GM12878 (cell line): ENCODE results near the gene LENEP. TPM values are rescaled to one million over a fixed set of nuclear protein-coding genes. Genes with fewer than 3 reads are reported as not detected.

Experiments used
- ATAC-seq: fragments of 200-7000 bp; cut with Tn5 transposase; 3 replicates; pipeline ENCODE4 v1.9.1; 2020; ENCODE audit warnings: mild to moderate bottlenecking, moderate library complexity
- BruUV-seq: library from RNA; stranded (reverse); fragments of 400-500 nt; replicated peaks from 2 replicates; lab custom pipeline; 2021; lab: Mats Ljungman, UMichigan
- CTCF ChIA-PET: fragments of 300-600 bp; sonication (Branson Sonifier 250); formaldehyde crosslinking; extraction: SDS; loops from one replicate; lab custom pipeline; 2021; ENCODE audit warnings: inconsistent platforms; lab: Yijun Ruan, JAX
- POLR2A ChIA-PET: fragments of 350-600 bp; formaldehyde crosslinking; extraction: SDS; loops from one replicate; lab custom pipeline; 2021; ENCODE audit warnings: inconsistent platforms; lab: Charles Lee
- RAD21 ChIA-PET: fragments of 300-600 bp; sonication (Branson Sonifier 250); formaldehyde crosslinking; loops from one replicate; lab custom pipeline; 2023; ENCODE audit warnings: antibody characterized with exemption; ENCODE audit not compliant: unreplicated experiment; lab: Charles Lee
- SMC1A ChIA-PET: fragments of 300-600 bp; sonication (Branson Sonifier 250); formaldehyde crosslinking; loops from one replicate; lab custom pipeline; 2023; ENCODE audit not compliant: unreplicated experiment, uncharacterized antibody; lab: Charles Lee
- DNase-seq: peaks from one replicate; pipeline ENCODE4 v3.0.0-alpha.2; 2011; ENCODE audit warnings: low read depth, low spot score
- FAIRE-seq: peaks from 3 replicates; lab custom pipeline; 2011; peaks lifted over from hg19 to GRCh38; lab: Jason Lieb, UNC
- H2AFZ ChIP-seq: 2 replicates; pipeline ENCODE4 v1.6.0; 2011; ENCODE audit warnings: low read depth, low read length, control low read depth; ENCODE audit not compliant: control insufficient read depth
- H3K27ac ChIP-seq: 2 replicates; pipeline ENCODE4 v1.5.1; 2011; ENCODE audit warnings: control low read depth; ENCODE audit not compliant: control insufficient read depth, insufficient read depth
- H3K27me3 ChIP-seq, 2 experiments: replicated peaks in 1 of 2; 2 replicates each; pipeline versions ENCODE4 v1.6.0 to v1.6.1; 2011; ENCODE audit warnings: low read length in 1 of 2; ENCODE audit not compliant: control insufficient read depth in 2 of 2, insufficient read depth in 2 of 2
- H3K36me3 ChIP-seq, 2 experiments: 2 replicates each; pipeline ENCODE4 v1.5.1; 2011; ENCODE audit warnings: low read length in 1 of 2; ENCODE audit not compliant: control insufficient read depth in 2 of 2, insufficient read depth in 2 of 2
- H3K4me1 ChIP-seq: 2 replicates; pipeline ENCODE4 v1.6.1; 2011; ENCODE audit warnings: mild to moderate bottlenecking, low read length, moderate library complexity, mixed read lengths; ENCODE audit not compliant: control insufficient read depth, insufficient read depth
- H3K4me2 ChIP-seq: 2 replicates; pipeline ENCODE4 v1.6.0; 2011; ENCODE audit warnings: control low read depth; ENCODE audit not compliant: control insufficient read depth, insufficient read depth
- H3K4me3 ChIP-seq: fragments of 200-600 bp; sonication (generic); 2 replicates; pipeline ENCODE4 v1.5.1; 2016
- H3K79me2 ChIP-seq: 2 replicates; pipeline ENCODE4 v1.6.0; 2011; ENCODE audit warnings: low read length; ENCODE audit not compliant: control insufficient read depth, insufficient read depth
- H3K9ac ChIP-seq: 2 replicates; pipeline ENCODE4 v1.8.0; 2011; ENCODE audit warnings: low read length, control low read depth, mixed read lengths; ENCODE audit not compliant: control insufficient read depth, insufficient read depth
- H3K9me3 ChIP-seq: replicated peaks from 3 replicates; pipeline ENCODE4 v1.5.1; 2011; ENCODE audit warnings: mild to moderate bottlenecking, low read length; ENCODE audit not compliant: control insufficient read depth, insufficient read depth
- H4K20me1 ChIP-seq: 2 replicates; pipeline ENCODE4 v1.6.0; 2011; ENCODE audit not compliant: control insufficient read depth, insufficient read depth
- ATF7 ChIP-seq: fragments of 450-650 bp; IDR thresholded peaks from 2 replicates; pipeline ENCODE4 v1.6.1; 2016; ENCODE audit warnings: low read depth, mild to moderate bottlenecking
- DPF2 ChIP-seq: fragments of 450-650 bp; IDR thresholded peaks from 2 replicates; pipeline ENCODE4 v1.6.1; 2017; ENCODE audit warnings: mild to moderate bottlenecking
- EGR1 ChIP-seq, 2 experiments: IDR thresholded peaks; 1 replicate in 1 of 2; 2 replicates in 1 of 2; pipeline ENCODE4 v1.6.1; 2011 to 2012; ENCODE audit warnings: low read depth in 2 of 2, low read length in 2 of 2, borderline replicate concordance in 1 of 2, mild to moderate bottlenecking in 1 of 2, moderate library complexity in 1 of 2
- GATAD2B ChIP-seq: fragments of 450-650 bp; conservative IDR thresholded peaks from 2 replicates; pipeline ENCODE4 v1.6.1; 2017; ENCODE audit warnings: low read depth, mild to moderate bottlenecking, moderate library complexity
- HCFC1 ChIP-seq: fragments of 150-350 bp; IDR thresholded peaks from 2 replicates; pipeline ENCODE4 v1.6.1; 2014; ENCODE audit warnings: low read length
- RCOR1 ChIP-seq: conservative IDR thresholded peaks from 2 replicates; pipeline ENCODE4 v1.6.1; 2012; ENCODE audit warnings: low read depth, low read length, improper control_type of control experiment
- REST ChIP-seq: IDR thresholded peaks from 2 replicates; pipeline ENCODE4 v1.6.1; 2012; ENCODE audit warnings: mild to moderate bottlenecking, low read depth, low read length
- SMC3 ChIP-seq: IDR thresholded peaks from 2 replicates; pipeline ENCODE4 v1.6.1; 2011; ENCODE audit warnings: low read length, improper control_type of control experiment, borderline replicate concordance
- STAT3 ChIP-seq: IDR thresholded peaks from 2 replicates; pipeline ENCODE4 v1.6.1; 2011; ENCODE audit warnings: low read depth, low read length, improper control_type of control experiment
- ZBED1 ChIP-seq: IDR thresholded peaks from 2 replicates; pipeline ENCODE4 v1.6.1; 2016; ENCODE audit warnings: borderline replicate concordance
- ZNF217 ChIP-seq: fragments of 450-650 bp; IDR thresholded peaks from 2 replicates; pipeline ENCODE4 v1.6.1; 2017; ENCODE audit warnings: antibody characterized with exemption, mild to moderate bottlenecking
- WGBS: methylation state at CpG from one replicate; pipeline ENCODE4 v1.1.6; 2016; ENCODE audit warnings: low lambda C conversion rate; ENCODE audit not compliant: insufficient replicate concordance, insufficient coverage; ENCODE audit errors: missing lambda C conversion rate; 5-methylcytosine and 5-hydroxymethylcytosine counted together
- in situ Hi-C: fragments of 300-500 bp; cut with MboI; formaldehyde crosslinking; loops from 9 replicates; pipeline ENCODE4 v1.14.3; 2018; ENCODE audit warnings: mixed read lengths
- intact Hi-C: fragments of 100-400 bp; cut with micrococcal nuclease; formaldehyde crosslinking; loops from one replicate; pipeline ENCODE4 v1.14.2; 2022; ENCODE audit not compliant: unreplicated experiment
- polyA plus RNA-seq, 11 experiments: library from polyadenylated mRNA; depleted of rRNA in 4 of 11; unstranded in 6 of 11; stranded (reverse) in 5 of 11; fragments of >200 nt; fragmentation: Nextera tagmentation in 4 of 11; fragmentation: Illumina TruSeq in 1 of 11; extraction: Ambion mirVana in 4 of 11; extraction: Trizol in 1 of 11; gene quantifications; 1 replicate in 1 of 11; 2 replicates in 10 of 11; pipeline versions ENCODE4 v1.2.1 to v1.2.3, GENCODE V29; 2011 to 2016; ENCODE audit warnings: inconsistent platforms in 2 of 11, missing spikeins in 2 of 11, low read depth in 1 of 11
- total RNA-seq, 4 experiments: library from RNA; depleted of rRNA in 3 of 4; stranded (reverse); fragments of >200 nt in 3 of 4; fragmentation: Illumina TruSeq in 1 of 4; extraction: Trizol in 1 of 4; gene quantifications; 2 replicates each; pipeline versions ENCODE4 v1.2.1 to v1.2.3, GENCODE V29; 2013 to 2021
- TF ChIP-seq, protein P1 (sequence below): fragments of 150-350 bp; IDR thresholded peaks from 2 replicates; pipeline ENCODE4 v1.6.1; 2014; ENCODE audit warnings: mild to moderate bottlenecking, low read depth, low read length

Gene LENEP
- total and polyA plus RNA-seq, 10 of the 15 experiments (the other 5 are each of a cell fraction or from before 2014, with no cell fraction given): 0.27 to 1.1 (median 0.64) TPM; not detected in 7

- SMC1A ChIA-PET: no interaction called here
- H3K27ac ChIP-seq: no peak overlapping the region
- H3K79me2 ChIP-seq: no peaks in the 10 kb centered on the region
- H3K4me2 ChIP-seq: no peak overlapping the region
- ATAC-seq: no peak
- in situ Hi-C loops (no loop called here), intact Hi-C loops (no loop called here)
- RAD21 ChIA-PET: no interaction called here
- H3K9ac ChIP-seq: no peak overlapping the region
- FAIRE-seq: no peak
- H2AFZ ChIP-seq: no peak overlapping the region
- POLR2A ChIA-PET: no interaction called here
- no peaks in the 10 kb centered on the region for H3K36me3 ChIP-seq
- no peak overlapping the region for H3K4me3 ChIP-seq
- H3K4me1 ChIP-seq: no peaks in the 10 kb centered on the region
- BruUV-seq: no TSS peak
- DNase-seq: no peak
- no peaks in the 10 kb centered on the region for H3K9me3 ChIP-seq
- TF ChIP-seq STAT3 (no peak), ZBED1 (no peak), RCOR1 (no peak), DPF2 (no peak), ZNF217 (no peak)
- TF ChIP-seq, protein P1, sequence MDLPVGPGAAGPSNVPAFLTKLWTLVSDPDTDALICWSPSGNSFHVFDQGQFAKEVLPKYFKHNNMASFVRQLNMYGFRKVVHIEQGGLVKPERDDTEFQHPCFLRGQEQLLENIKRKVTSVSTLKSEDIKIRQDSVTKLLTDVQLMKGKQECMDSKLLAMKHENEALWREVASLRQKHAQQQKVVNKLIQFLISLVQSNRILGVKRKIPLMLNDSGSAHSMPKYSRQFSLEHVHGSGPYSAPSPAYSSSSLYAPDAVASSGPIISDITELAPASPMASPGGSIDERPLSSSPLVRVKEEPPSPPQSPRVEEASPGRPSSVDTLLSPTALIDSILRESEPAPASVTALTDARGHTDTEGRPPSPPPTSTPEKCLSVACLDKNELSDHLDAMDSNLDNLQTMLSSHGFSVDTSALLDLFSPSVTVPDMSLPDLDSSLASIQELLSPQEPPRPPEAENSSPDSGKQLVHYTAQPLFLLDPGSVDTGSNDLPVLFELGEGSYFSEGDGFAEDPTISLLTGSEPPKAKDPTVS: no peak
- no peaks in the 10 kb centered on the region; a peak in 1 of 4 replicates for H3K27me3 ChIP-seq
- CTCF ChIA-PET: interaction anchor here (0.8 kb wide), 1 partner anchor 19 kb away, joined by 4 read pairs; no protein-coding TSS in a partner anchor
- WGBS: 60% methylated on average over 9 of the region's 9 CpGs
- no peaks in the 10 kb centered on the region for H4K20me1 ChIP-seq
These were observed 30.9 kb downstream of the LENEP start for GRCh38 chr1:155024315-155024714.

- no peak overlapping the region for H3K4me2 ChIP-seq
- DNase-seq (no peak), FAIRE-seq (no peak), ATAC-seq (no peak)
- no peaks in the 10 kb centered on the region for H3K4me1 ChIP-seq
- H3K79me2 ChIP-seq: no peaks in the 10 kb centered on the region
- in situ Hi-C loops: no loop called here
- H3K9ac ChIP-seq: no peak overlapping the region
- SMC1A ChIA-PET: no interaction called here
- no peaks in the 10 kb centered on the region for H3K9me3 ChIP-seq
- POLR2A ChIA-PET: no interaction called here
- CTCF ChIA-PET: interaction anchor here (0.5 to 1.0 kb wide), 2 partner anchors 9 to 669 kb away, joined by 3 read pairs; no protein-coding TSS in a partner anchor
- H2AFZ ChIP-seq: no peak overlapping the region
- no peaks in the 10 kb centered on the region; a peak in 1 of 4 replicates for H3K27me3 ChIP-seq
- H3K36me3 ChIP-seq: no peaks in the 10 kb centered on the region
- H4K20me1 ChIP-seq: no peaks in the 10 kb centered on the region
- BruUV-seq: no TSS peak
- 29% methylated on average over 9 of the region's 9 CpGs for WGBS
- no peak overlapping the region for H3K4me3 ChIP-seq
- TF ChIP-seq HCFC1 (no peak), EGR1 (IDR thresholded peaks at IDR 0.05; ENCODE audit: borderline replicate concordance in 1 of 2, low read depth in 2 of 2, low read length in 2 of 2) (no peak), SMC3 (no peak), GATAD2B (no peak), ATF7 (no peak), REST (no peak)
- intact Hi-C loops: no loop called here
- RAD21 ChIA-PET: interaction anchor here (1.3 kb wide), 1 partner anchor 8 kb away, joined by 3 read pairs; no protein-coding TSS in a partner anchor
- no peak overlapping the region for H3K27ac ChIP-seq
These were observed 32.8 kb downstream of the LENEP start for GRCh38 chr1:155026154-155026553.
